ENCODE measurements around the gene MOK.

GRCh38 chr14:102205560-102205959, 99.4 kb downstream of the MOK start:
- TF ChIP-seq POLR2A (IDR thresholded peaks at IDR 0.05) = no peak
- TF ChIP-seq CTCF (IDR thresholded peaks at IDR 0.05) = no peak

Data from vagina (tissue), 2 donors.